Fibroblast of mammary gland (primary cell): ENCODE results near the gene MAP7D2.
A peak's percentile ranks its signal among the peaks of the same experiment; 100 is the strongest.

Source experiments
- DNase-seq: peaks from one replicate; pipeline ENCODE4 v3.0.0-alpha.2; 2010; ENCODE audit warnings: low read depth
- H3K4me3 ChIP-seq: 2 replicates; pipeline ENCODE4 v1.5.1; 2011; ENCODE audit warnings: low read depth, mild to moderate bottlenecking, low read length, moderate library complexity; ENCODE audit not compliant: control insufficient read depth
- TF ChIP-seq, protein P1 (sequence below): conservative IDR thresholded peaks from 2 replicates; pipeline ENCODE4 v1.5.1; 2011; ENCODE audit warnings: low read depth, low read length, inconsistent platforms; ENCODE audit not compliant: control insufficient read depth, insufficient read depth

Gene MAP7D2

DNA sequence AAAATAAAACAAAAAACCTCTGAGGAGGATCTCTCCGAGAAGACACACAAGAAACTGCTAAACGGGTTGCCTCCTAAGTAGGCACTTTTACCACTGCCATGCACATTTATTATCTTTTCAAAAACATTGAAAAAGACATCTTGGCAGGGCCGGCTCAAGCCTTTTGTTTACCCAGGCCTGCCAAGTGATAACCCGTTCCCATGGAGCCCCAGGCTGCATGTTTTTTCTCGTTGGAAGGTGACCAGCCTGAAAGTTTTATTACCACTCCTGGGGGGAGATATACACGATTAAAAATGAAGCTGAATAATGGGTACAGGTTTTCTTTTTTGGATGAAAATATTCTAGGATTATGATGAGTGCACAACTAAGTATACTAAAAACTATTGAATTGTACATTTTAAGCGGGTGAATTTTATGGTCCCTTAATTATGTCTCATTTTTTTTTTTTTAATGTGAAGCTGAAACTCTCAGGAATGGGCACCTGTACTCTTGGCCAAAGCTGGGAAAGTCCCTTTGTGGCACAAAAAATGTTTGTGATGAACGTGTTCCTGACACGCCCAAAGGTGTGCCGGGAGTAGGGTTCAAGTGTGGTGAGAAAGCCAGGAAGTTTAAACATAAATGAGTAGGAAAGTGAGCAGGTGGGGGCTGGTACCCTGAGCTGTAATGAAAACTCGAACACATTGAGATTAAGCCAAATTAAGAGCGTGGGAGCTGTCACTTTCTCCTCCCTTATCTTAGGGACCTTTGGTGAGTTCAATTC lies 1.5 kb upstream of the MAP7D2 start:
- DNase-seq, result no peak
- no peak overlapping the region for H3K4me3 ChIP-seq
- TF ChIP-seq, protein P1, sequence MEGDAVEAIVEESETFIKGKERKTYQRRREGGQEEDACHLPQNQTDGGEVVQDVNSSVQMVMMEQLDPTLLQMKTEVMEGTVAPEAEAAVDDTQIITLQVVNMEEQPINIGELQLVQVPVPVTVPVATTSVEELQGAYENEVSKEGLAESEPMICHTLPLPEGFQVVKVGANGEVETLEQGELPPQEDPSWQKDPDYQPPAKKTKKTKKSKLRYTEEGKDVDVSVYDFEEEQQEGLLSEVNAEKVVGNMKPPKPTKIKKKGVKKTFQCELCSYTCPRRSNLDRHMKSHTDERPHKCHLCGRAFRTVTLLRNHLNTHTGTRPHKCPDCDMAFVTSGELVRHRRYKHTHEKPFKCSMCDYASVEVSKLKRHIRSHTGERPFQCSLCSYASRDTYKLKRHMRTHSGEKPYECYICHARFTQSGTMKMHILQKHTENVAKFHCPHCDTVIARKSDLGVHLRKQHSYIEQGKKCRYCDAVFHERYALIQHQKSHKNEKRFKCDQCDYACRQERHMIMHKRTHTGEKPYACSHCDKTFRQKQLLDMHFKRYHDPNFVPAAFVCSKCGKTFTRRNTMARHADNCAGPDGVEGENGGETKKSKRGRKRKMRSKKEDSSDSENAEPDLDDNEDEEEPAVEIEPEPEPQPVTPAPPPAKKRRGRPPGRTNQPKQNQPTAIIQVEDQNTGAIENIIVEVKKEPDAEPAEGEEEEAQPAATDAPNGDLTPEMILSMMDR, result no peak

DNA sequence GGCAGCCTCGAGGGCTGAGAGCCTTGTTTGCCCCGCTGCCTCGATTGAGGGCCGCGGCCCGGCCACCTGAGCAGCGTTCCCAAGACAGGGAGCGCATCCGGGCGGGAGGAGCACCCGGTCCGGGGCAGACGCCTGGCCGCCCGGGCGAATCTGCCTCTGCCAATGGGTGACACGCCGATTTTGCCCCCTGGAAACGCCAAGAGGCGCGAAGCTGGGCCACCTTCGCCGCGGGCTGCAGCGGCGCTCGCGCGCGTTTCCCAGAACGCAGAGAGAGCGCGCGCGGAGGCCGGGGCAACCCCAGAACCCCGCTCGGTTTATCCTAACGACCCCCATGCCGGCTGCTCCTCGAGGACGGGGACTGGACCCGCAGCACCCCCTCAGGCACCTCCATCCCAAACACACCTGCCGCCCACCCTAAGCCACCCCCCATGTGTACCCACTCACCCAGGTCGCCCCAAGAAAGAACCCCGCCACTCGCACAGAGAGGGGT lies 575 bp downstream of the MAP7D2 start:
- H3K4me3 ChIP-seq, result peak overlapping the region; percentile 16
- DNase-seq, result no peak
- TF ChIP-seq, protein P1, result no peak

DNA sequence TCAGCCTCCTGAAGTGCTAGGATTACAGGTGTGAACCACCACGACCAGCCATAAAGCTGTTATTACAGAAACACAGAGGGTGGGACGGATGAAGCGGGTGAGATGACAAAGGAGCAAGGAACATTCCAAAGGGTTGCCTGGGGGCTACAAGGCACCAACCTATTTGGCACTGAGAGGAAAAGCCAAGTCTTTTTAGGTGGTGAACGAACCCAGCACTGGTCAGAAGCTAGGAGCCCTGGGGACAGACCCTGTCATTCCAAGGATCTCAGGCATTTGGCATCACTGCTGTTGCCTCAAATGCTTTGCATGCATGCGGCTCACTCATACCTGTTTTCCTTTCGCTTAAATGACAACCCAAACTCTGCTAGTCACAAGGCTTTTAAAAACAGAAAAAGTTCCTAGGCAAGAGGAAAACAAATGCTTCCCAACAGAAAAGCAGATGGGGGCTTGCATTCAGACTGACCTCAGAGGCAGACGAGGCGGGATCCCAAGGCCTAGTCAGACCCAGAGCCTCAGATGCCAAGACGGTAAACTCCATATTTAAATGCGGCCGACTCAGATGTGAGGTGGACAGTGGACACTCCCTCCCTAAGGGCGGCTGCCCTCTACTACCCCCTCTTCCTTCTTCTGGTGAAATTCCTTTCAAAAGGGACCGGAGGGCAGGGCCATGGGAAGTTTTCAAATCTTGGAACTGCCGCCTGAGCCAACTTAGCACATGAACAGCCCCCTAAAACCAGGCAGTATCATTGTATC lies 4.5 kb downstream of the MAP7D2 start:
- H3K4me3 ChIP-seq, result no peak overlapping the region
- TF ChIP-seq, protein P1, result no peak
- no peak for DNase-seq

DNA sequence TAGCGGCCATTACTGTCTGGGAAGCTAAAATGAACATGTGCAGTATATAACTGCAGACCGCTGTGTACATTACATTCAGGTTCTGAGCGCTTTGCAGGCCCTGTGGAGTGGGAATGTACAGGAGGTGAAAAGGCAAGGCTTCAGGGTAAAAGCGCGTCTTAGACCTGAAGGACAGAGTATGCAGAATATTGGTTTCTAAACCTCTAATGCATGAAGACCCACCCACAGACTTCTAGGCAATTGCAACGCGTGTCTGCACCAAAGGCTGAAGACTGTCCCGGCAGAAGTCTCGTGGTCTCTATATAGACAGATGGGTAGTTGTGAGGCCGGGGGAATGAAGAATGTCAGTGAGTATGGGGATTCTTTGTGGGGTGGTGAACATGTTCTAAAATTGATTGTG lies 5.4 kb downstream of the MAP7D2 start:
- TF ChIP-seq, protein P1, result no peak
- no peak overlapping the region for H3K4me3 ChIP-seq
- DNase-seq, result no peak

DNA sequence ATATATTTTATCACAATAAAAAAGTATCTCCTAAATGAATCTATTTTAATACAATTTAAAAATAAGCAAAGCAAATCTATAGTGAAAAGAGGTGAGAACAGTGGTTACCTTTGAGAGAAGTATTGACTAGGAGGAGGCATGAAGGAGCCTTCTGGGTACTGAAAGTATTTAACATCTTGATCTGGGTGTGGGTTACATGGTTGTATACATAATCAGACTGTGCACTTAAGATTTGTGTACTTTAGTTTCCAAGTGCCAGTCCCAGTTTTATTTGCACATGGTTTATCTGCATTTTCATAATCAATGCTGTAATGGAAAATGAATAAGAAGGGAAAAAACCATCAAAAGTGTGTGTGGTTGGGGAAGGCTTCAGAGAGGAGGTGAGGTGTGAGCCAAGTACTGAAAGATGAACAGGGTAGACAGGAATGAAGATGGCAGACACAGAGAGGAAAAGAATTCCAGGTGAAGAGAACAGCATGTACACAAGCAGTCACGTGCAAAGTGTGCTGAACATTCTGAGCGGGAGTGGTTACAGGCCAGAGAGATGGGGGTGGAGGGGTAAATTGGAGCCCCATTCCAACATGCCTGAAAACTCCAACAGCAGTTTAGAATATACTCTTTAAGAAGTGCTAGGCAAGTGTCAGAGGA lies 14.6 kb downstream of the MAP7D2 start:
- H3K4me3 ChIP-seq, result no peak overlapping the region
- TF ChIP-seq, protein P1, result no peak
- DNase-seq, result no peak

DNA sequence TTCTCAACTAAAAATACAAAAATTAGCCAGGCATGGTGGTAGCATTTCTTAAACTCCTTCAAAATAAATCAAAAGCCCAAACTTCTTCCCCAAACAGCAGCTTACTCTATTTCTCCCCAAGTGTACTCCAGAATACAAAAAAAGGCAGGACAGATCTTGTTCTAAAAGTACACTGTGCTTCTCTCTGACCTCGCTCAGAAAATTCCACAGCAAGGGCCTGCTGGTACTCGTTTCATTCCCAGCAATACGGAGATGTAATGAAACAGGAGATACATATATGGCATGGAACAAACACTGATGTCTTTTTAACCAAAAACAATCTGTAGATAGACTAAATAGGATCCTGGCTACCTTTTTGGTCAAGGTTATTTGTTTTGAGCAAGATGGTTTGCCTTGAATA lies 25.2 kb downstream of the MAP7D2 start:
- H3K4me3 ChIP-seq, result no peak overlapping the region
- TF ChIP-seq, protein P1, result no peak
- no peak for DNase-seq
